ENCODE data around the gene PRSS23. TPM values are rescaled to one million over a fixed set of nuclear protein-coding genes. Genes with fewer than 3 reads are reported as not detected.
A peak's percentile ranks its signal among the peaks of the same experiment; 100 is the strongest.

The PRSS23 gene
- total RNA-seq, 2 donors from 2014 or later: 45.5 to 46.4 TPM

- TF ChIP-seq CTCF (IDR thresholded peaks at IDR 0.05): no peak
- Histone ChIP-seq H3K9ac (ENCODE audit: low read depth in 2 of 2, low read length in 2 of 2) (no peak overlapping the region), H3K4me3 (no peak overlapping the region), H3K9me3 (no peaks in the 10 kb centered on the region), H3K36me3 (no peaks in the 10 kb centered on the region), H3K27me3 (no peaks in the 10 kb centered on the region), H3K4me1 (no peaks in the 10 kb centered on the region), H3K27ac (no peak overlapping the region)
- intact Hi-C loops (cut with DNase I): no loop called here
- DNase-seq: no peak
These were observed 4.4 kb upstream of the PRSS23 start for GRCh38 chr11:86795949-86796348.

- intact Hi-C loops (cut with DNase I): no loop called here
- DNase-seq: no peak
- Histone ChIP-seq H3K9ac (ENCODE audit: low read depth in 2 of 2, low read length in 2 of 2) (no peak overlapping the region), H3K4me3 (no peak overlapping the region), H3K9me3 (no peaks in the 10 kb centered on the region), H3K27me3 (no peaks in the 10 kb centered on the region), H3K27ac (no peak overlapping the region), H3K4me1 (no peaks in the 10 kb centered on the region), H3K36me3 (no peaks in the 10 kb centered on the region)
- TF ChIP-seq CTCF (IDR thresholded peaks at IDR 0.05): no peak
These were observed 3.2 kb upstream of the PRSS23 start for GRCh38 chr11:86797133-86797532.

GRCh38 chr11:86798988-86799387 lies 1.4 kb upstream of the PRSS23 start:
- Histone ChIP-seq H3K9me3 (no peaks in the 10 kb centered on the region), H3K36me3 (no peaks in the 10 kb centered on the region), H3K27me3 (no peaks in the 10 kb centered on the region), H3K4me3 (no peak overlapping the region), H3K4me1 (no peaks in the 10 kb centered on the region), H3K9ac (ENCODE audit: low read depth in 2 of 2, low read length in 2 of 2) (no peak overlapping the region), H3K27ac (no peak overlapping the region)
- intact Hi-C loops (cut with DNase I): no loop called here
- DNase-seq: no peak
- TF ChIP-seq CTCF (IDR thresholded peaks at IDR 0.05): no peak

- H3K9ac ChIP-seq (ENCODE audit: low read depth in 2 of 2, low read length in 2 of 2): peak overlapping the region; percentile 70 to 84
- no peak for TF ChIP-seq CTCF (IDR thresholded peaks at IDR 0.05)
- intact Hi-C loops (cut with DNase I): loop anchor here (5.0 kb wide), 3 partner anchors 132 to 342 kb away; no protein-coding TSS in a partner anchor
- no peaks in the 10 kb centered on the region for H3K36me3 ChIP-seq
- no peaks in the 10 kb centered on the region for H3K9me3 ChIP-seq
- H3K27me3 ChIP-seq: no peaks in the 10 kb centered on the region
- H3K4me3 ChIP-seq: peak overlapping the region; percentile 49
- H3K4me1 ChIP-seq: no peaks in the 10 kb centered on the region
- DNase-seq: peak; percentile 24
- peak overlapping the region; percentile 61 for H3K27ac ChIP-seq
These were observed 664 bp upstream of the PRSS23 start for GRCh38 chr11:86799680-86800075.

GRCh38 chr11:86800960-86801272 lies 574 bp downstream of the PRSS23 start:
- DNase-seq: no peak
- intact Hi-C loops (cut with DNase I): loop anchor here (5.0 kb wide), 3 partner anchors 134 to 344 kb away; no protein-coding TSS in a partner anchor
- Histone ChIP-seq H3K4me1 (no peaks in the 10 kb centered on the region), H3K9ac (ENCODE audit: low read depth in 2 of 2, low read length in 2 of 2) (peak overlapping the region; percentile 80 to 84), H3K4me3 (peak overlapping the region; percentile 49), H3K27me3 (no peaks in the 10 kb centered on the region), H3K36me3 (no peaks in the 10 kb centered on the region), H3K9me3 (no peaks in the 10 kb centered on the region), H3K27ac (peak overlapping the region; percentile 61)
- no peak for TF ChIP-seq CTCF (IDR thresholded peaks at IDR 0.05)
